Measurements from ENCODE around the gene TMEM141. TPM values are rescaled to one million over a fixed set of nuclear protein-coding genes. Genes with fewer than 3 reads are reported as not detected.
"Not testable (repeated sequence)": the region's sequence is repeated elsewhere in the genome, so short reads cannot be mapped to it uniquely, and the experiment has no call there.

TMEM141 gene
- total RNA-seq, 2 donors from 2014 or later: 16.5 to 21.8 TPM

DNA sequence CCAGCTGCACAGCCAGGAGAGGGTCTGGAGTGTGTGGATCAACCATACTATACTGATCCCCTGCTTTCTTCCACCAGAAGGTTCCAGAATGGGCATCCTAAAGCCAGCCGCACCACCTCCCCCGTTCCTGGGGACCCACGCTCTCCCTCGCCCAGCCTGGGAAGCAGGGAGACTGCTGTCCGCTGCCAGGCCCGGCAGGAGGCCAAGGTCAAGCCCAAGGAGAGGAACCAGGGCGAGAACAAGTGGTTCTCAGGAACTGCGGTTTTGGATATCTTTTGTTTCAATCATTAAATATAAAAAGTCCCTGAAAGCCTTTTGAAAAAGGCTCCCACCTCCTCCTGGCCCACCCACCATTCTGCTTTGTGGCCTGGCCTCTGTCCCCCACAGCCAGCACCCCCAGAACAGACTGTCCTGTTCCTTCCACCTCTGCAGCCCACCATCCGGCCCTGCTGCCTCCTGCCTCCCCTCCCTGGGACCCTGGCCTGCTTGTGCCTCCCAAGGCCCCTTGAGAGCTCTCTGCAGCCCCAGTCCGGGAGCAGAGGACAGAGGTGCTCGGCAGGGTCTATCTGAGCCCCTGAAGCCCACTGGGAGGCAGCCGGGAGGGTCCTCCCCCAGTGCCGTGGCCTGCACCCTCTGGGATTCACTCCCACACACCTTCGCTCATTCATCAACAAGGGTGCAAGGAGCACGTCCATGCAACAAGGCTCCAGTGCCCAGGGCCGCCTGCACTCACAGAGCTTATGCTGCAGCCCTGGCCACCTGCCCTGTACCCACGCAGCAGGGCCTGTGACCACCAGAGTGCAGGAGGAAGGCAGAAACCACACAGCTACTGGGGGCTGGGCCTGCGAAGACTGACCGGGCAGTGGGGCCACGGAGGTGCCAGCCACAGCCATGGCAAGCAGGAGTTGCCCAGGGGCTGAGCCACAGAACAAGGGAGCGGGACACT lies 42.2 kb upstream of the TMEM141 start:
- no peaks in the 10 kb centered on the region for H3K9me3 ChIP-seq (ENCODE audit: control insufficient read depth, low read length, poor library complexity, severe bottlenecking)
- ATAC-seq: no peak
- H3K4me1 Mint-ChIP-seq: no peaks in the 10 kb centered on the region
- peaks cover 24% of the 10 kb centered on the region for H3K27me3 Mint-ChIP-seq
- no peaks in the 10 kb centered on the region for H3K36me3 Mint-ChIP-seq (ENCODE audit: low read depth)
- H3K27ac Mint-ChIP-seq: no peak overlapping the region
- no peak for DNase-seq
- H3K4me3 Mint-ChIP-seq: no peak overlapping the region

DNA sequence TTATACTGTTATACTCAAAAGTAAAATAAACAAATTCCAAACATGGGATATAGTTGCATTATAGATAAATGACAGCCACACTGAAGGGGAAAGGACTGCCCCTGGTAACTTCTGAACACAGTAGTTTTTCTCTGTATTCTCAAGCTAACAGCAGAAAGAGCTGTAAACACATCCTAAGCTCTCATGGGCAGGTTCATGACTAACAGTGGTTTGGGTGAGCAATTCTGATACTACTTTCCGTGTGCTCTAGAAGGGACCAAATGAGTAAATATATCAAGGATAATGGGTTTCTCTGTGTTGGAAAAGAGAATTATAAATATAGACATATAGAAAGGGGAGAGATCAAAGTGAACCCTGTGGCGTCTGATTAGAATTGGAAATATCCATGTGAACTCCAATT lies 40.6 kb upstream of the TMEM141 start:
- Mint-ChIP-seq H3K4me3 (no peak overlapping the region), H3K27ac (no peak overlapping the region), H3K27me3 (peaks cover 23% of the 10 kb centered on the region), H3K4me1 (no peaks in the 10 kb centered on the region), H3K36me3 (ENCODE audit: low read depth) (no peaks in the 10 kb centered on the region)
- DNase-seq (no peak), ATAC-seq (no peak)
- H3K9me3 ChIP-seq (ENCODE audit: control insufficient read depth, low read length, poor library complexity, severe bottlenecking): no peaks in the 10 kb centered on the region

DNA sequence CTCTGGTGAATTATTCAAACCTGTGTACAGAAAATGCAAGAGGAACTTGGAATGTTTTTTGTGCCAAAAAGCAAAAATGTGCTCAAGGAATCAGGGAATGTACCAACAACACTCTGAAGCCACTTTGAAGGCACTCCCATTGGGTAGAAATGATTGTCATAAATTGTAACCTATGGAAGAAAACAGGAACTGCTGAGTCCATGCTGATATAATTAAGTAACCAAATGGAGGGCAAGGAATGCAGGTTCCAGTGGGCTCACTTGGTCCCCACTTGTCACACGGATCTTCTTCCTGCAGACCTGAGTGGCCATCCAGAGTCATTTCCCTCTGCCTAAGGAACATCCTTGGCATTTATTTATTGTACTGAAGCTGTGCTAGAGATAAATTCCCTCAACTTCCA lies 39.9 kb upstream of the TMEM141 start:
- Mint-ChIP-seq H3K27me3 (peaks cover 23% of the 10 kb centered on the region), H3K27ac (no peak overlapping the region), H3K4me3 (no peak overlapping the region), H3K4me1 (no peaks in the 10 kb centered on the region), H3K36me3 (ENCODE audit: low read depth) (no peaks in the 10 kb centered on the region)
- DNase-seq: no peak
- no peak for ATAC-seq
- H3K9me3 ChIP-seq (ENCODE audit: control insufficient read depth, low read length, poor library complexity, severe bottlenecking): no peaks in the 10 kb centered on the region

DNA sequence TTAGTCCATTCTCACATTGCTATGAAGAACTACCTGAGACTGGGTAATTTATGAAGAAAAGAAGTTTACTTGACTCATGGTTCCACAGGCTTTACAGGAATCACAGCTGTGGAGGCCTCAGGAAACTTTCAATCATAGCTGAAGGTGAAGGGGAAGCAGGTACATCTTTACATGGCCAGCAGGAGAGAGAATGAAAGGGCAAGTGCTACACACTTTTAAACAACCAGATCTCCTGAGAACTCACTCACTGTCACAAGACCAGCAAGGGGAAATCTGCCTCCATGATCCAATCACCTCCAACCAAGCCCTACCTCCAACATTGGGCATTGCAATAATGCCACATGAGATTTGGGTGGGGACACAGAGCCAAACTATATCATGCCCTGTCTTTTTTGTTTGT lies 39.3 kb upstream of the TMEM141 start:
- Mint-ChIP-seq H3K4me1 (no peaks in the 10 kb centered on the region), H3K27me3 (peaks cover 22% of the 10 kb centered on the region), H3K36me3 (ENCODE audit: low read depth) (no peaks in the 10 kb centered on the region), H3K27ac (no peak overlapping the region), H3K4me3 (no peak overlapping the region)
- no peak for ATAC-seq
- DNase-seq: no peak
- no peaks in the 10 kb centered on the region for H3K9me3 ChIP-seq (ENCODE audit: control insufficient read depth, low read length, poor library complexity, severe bottlenecking)

DNA sequence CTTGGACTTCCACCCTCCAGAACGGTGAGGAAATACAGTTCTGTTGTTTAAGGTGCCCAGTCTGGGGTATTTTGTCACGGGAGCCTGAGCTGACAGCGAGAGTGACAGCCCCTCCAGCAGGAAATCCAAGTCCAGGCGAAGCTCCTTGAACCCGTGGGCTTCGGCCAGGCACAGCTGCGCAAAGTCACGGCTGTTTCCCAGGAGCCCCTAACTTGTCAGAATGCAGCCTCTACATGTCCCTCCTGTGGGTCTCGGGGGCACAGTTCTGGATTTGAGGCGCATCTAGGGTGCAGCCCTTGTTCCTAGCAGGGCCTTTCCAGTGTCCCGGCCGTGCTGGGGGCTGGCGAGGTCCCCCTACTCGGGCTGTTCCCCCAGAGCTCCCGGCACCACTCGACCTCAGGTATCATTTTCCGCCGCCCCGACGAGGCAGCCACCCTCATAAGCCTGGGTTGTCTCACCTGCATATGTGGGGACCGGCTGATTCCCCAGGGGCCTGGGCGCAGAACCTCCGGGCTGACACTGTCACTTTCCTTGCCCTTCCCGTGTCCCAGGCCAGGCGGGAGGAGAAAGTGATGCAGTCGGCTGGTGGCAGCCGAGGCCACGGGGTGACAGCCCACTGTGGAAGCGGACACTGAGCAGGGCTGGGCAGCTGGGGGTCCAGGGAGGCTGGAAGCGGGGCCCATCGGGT lies 37.6 kb upstream of the TMEM141 start:
- DNase-seq: no peak
- no peak for ATAC-seq
- H3K9me3 ChIP-seq (ENCODE audit: control insufficient read depth, low read length, poor library complexity, severe bottlenecking): no peaks in the 10 kb centered on the region
- no peak overlapping the region for H3K27ac Mint-ChIP-seq
- no peaks in the 10 kb centered on the region for H3K4me1 Mint-ChIP-seq
- H3K4me3 Mint-ChIP-seq: no peak overlapping the region
- peaks cover 8% of the 10 kb centered on the region for H3K27me3 Mint-ChIP-seq
- H3K36me3 Mint-ChIP-seq (ENCODE audit: low read depth): no peaks in the 10 kb centered on the region

DNA sequence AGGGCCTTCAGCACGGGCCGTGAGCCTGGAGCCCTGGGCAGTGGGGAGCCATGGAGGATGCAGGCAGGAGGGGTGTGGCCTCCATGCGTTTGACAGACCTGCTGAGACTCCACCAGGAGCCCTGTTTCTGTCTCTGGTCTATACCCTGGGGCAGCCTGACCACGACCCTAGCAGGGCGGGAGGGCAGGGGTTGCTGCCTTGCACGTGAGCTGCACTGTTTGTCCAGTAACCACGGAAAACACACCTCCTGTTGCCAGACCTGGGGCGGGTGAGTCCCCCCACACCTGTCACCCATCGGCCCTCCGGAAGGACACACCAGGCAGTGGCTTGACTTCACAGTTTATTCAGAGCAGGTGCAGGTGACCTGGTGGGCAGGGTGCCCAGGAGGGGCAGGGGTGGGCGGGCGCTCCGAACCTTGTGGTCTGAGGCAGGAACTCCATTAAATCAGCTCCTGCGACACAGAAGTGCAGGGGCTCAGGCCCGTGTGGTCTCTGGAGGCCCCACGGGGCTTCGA lies 37.0 kb upstream of the TMEM141 start:
- peaks cover 4% of the 10 kb centered on the region for H3K27me3 Mint-ChIP-seq
- no peak overlapping the region for H3K4me3 Mint-ChIP-seq
- no peak for DNase-seq
- ATAC-seq: no peak
- no peak overlapping the region for H3K27ac Mint-ChIP-seq
- H3K4me1 Mint-ChIP-seq: no peaks in the 10 kb centered on the region
- no peaks in the 10 kb centered on the region for H3K36me3 Mint-ChIP-seq (ENCODE audit: low read depth)
- no peaks in the 10 kb centered on the region for H3K9me3 ChIP-seq (ENCODE audit: control insufficient read depth, low read length, poor library complexity, severe bottlenecking)

DNA sequence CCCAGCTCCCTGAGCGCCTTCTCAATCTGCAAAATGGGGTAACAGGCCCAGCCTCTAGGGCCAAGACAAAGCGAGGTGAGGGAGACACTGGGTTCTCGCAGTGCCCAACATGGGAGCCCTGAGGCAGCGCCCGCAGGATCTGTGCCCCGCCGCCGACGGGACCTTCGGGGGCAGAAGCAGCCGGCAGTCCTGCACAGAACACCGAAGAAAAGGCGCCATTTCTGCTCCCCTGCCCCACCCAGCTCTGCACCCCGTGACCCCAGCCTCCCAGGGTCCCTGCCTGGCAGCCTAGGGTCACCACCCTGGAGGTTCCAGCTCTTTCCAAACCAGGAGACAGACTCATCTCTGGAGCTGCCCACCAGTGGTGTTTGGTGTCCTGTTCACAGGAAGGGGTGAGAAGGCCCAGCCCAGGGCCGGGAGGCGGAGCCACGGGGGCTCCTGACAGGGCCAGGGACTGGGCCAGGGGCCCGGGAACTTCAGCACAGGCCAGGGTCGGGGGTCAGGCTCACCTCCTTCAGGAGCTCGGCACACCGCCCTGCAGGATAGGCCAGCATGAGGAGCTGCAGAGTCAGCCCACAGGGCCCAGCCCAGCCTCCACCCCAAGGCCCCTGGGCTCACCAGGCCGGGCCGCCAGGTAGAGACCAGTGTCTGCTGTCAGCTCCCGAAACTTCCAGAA lies 36.4 kb upstream of the TMEM141 start:
- H3K9me3 ChIP-seq (ENCODE audit: control insufficient read depth, low read length, poor library complexity, severe bottlenecking): no peaks in the 10 kb centered on the region
- Mint-ChIP-seq H3K36me3 (ENCODE audit: low read depth) (no peaks in the 10 kb centered on the region), H3K27me3 (peaks cover 1% of the 10 kb centered on the region), H3K27ac (no peak overlapping the region), H3K4me3 (no peak overlapping the region), H3K4me1 (no peaks in the 10 kb centered on the region)
- DNase-seq (no peak), ATAC-seq (no peak)

DNA sequence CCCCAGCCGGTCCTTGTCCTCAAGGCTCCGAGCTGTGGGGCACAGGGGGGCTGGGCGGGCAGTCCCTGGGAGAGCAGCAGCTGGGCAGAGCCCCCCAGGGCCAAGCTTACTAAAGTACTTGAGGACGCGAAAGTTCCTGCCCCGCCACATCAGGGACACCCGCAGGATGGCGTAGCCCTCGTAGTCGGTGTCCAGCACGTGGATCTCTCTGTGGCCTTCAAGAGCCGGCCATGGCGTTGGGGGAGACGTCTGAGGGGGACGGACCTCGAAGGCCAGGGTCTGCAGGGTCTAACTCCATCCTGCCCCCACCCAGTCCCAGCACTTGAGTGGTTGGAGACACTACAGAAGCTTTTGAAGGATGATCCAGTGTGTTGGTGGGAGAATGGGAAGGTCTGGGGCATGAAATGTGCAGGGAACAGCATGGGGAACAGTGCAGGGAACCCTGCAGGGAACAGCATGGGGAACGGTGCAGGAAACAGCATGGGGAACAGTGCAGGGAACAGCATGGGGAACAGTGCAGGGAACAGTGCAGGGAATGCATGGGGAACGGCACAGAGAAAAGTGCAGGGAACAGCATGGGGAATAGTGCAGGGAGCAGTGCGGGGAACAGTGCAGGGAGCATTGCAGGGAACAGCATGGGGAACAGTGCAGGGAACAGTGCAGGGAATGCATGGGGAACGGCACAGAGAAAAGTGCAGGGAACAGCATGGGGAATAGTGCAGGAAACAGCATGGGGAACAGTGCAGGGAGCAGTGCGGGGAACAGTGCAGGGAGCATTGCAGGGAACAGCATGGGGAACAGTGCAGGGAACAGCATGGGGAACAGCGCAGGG lies 35.6 kb upstream of the TMEM141 start:
- H3K4me1 Mint-ChIP-seq; H3K27ac Mint-ChIP-seq; H3K27me3 Mint-ChIP-seq; H3K4me3 Mint-ChIP-seq; H3K36me3 Mint-ChIP-seq (ENCODE audit: low read depth); H3K9me3 ChIP-seq (ENCODE audit: control insufficient read depth, low read length, poor library complexity, severe bottlenecking); ATAC-seq; DNase-seq: not testable (repeated sequence)

DNA sequence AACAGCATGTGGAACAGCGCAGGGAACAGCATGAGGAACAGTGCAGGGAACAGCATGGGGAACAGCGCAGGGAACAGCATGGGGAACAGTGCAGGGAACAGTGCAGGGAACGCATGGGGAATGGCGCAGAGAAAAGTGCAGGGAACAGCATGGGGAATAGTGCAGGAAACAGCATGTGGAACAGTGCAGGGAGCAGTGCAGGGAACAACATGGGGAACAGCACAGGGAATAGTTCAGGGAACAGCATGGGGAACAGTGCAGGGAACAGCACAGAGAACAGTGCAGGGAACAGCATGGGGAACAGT lies 35.1 kb upstream of the TMEM141 start:
- Mint-ChIP-seq H3K27me3 (peaks cover 7% of the 10 kb centered on the region), H3K4me3 (no peak overlapping the region), H3K36me3 (ENCODE audit: low read depth) (no peaks in the 10 kb centered on the region), H3K27ac (no peak overlapping the region), H3K4me1 (no peaks in the 10 kb centered on the region)
- H3K9me3 ChIP-seq (ENCODE audit: control insufficient read depth, low read length, poor library complexity, severe bottlenecking): no peaks in the 10 kb centered on the region
- DNase-seq: no peak
- no peak for ATAC-seq

DNA sequence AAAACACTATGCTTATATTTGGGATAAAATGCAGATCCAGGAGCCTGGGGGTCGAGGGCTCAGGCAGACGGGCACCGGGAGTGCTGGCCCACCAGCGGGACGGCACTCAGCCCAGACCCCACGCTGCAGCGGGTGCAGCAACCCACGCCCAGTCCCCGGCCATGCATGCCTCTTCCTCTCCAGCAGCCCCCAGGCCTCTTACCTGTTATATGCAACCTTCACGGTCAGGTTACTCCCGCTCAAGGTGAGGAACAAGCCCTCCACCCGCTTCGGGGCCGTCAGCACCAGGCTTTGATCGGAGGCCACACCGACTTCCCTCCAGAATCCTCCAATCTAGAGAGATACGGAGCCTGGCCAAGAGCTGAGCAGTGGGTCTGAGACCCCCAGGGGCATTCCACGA lies 34.3 kb upstream of the TMEM141 start:
- DNase-seq (no peak), ATAC-seq (no peak)
- Mint-ChIP-seq H3K4me3 (no peak overlapping the region), H3K27ac (no peak overlapping the region), H3K4me1 (no peaks in the 10 kb centered on the region), H3K27me3 (peaks cover 7% of the 10 kb centered on the region), H3K36me3 (ENCODE audit: low read depth) (no peaks in the 10 kb centered on the region)
- H3K9me3 ChIP-seq (ENCODE audit: control insufficient read depth, low read length, poor library complexity, severe bottlenecking): no peaks in the 10 kb centered on the region

DNA sequence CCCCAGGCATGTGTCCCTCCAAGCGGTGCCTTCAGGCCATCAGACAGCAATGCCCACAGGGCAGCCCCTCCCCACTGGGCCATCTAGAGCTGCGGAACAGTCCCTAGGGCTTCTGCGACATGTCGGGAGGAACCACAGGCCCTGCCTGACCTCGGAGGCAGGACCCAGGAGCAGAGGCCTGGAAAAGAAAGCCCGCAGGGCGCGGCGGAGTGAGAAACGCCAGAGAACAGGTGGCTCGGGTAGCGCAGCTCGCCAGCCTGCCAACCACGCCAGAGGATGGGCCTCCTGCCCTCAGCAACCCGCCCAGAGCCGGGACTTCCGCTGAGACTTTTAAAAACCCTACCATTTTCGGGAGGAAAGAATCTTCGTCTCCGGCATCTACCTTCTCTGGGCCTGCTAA lies 33.8 kb upstream of the TMEM141 start:
- DNase-seq (no peak), ATAC-seq (peak; percentile 46)
- no peaks in the 10 kb centered on the region for H3K36me3 Mint-ChIP-seq (ENCODE audit: low read depth)
- H3K4me1 Mint-ChIP-seq: no peaks in the 10 kb centered on the region
- no peak overlapping the region for H3K27ac Mint-ChIP-seq
- no peaks in the 10 kb centered on the region for H3K9me3 ChIP-seq (ENCODE audit: control insufficient read depth, low read length, poor library complexity, severe bottlenecking)
- H3K4me3 Mint-ChIP-seq: no peak overlapping the region
- H3K27me3 Mint-ChIP-seq: peaks cover 7% of the 10 kb centered on the region

DNA sequence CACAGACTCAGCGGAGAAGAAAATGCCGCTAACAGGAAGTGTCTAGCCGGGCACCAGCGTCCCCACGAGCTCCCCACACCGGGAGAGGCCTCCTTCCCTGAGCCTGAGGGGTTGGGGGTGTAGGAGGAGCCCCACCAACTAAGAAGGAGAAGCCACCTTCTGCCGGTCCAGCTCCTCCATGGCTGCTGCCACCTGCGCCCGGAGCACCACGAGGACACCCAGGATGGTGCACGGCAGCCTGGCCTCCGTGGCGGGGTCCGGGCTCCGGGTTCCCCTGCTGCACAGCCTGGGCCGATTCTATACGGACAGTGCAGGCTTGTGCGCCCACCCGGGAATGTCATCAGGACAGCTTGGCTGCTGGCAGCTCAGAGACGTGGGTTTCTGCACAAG lies 33.4 kb upstream of the TMEM141 start:
- Mint-ChIP-seq H3K36me3 (ENCODE audit: low read depth) (no peaks in the 10 kb centered on the region), H3K27ac (no peak overlapping the region), H3K4me1 (no peaks in the 10 kb centered on the region), H3K27me3 (peaks cover 7% of the 10 kb centered on the region), H3K4me3 (no peak overlapping the region)
- ATAC-seq (no peak), DNase-seq (no peak)
- no peaks in the 10 kb centered on the region for H3K9me3 ChIP-seq (ENCODE audit: control insufficient read depth, low read length, poor library complexity, severe bottlenecking)

DNA sequence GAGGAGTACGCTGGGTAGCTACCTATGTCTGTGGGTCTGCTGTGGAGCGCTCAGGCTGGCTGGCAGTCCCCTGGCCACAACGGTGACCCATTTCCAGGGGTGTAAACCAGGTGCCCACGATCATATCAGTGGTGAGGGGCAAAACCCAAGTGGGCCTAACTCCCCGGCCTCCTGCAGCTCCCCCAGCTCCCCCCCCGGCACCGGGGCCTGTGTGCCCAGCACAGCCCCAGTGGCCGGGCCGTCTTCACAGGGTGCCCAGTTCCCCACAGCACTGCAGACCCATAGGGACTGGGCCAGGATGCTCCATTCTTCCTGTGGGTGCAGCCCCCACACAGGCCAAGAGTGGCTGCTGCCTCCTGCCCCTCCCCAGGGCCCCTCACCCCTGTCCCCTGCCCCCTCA lies 32.1 kb upstream of the TMEM141 start:
- peaks cover 7% of the 10 kb centered on the region for H3K27me3 Mint-ChIP-seq
- no peak for DNase-seq
- H3K9me3 ChIP-seq (ENCODE audit: control insufficient read depth, low read length, poor library complexity, severe bottlenecking): no peaks in the 10 kb centered on the region
- no peak overlapping the region for H3K4me3 Mint-ChIP-seq
- no peak for ATAC-seq
- peak overlapping the region; percentile 27 for H3K27ac Mint-ChIP-seq
- no peaks in the 10 kb centered on the region for H3K36me3 Mint-ChIP-seq (ENCODE audit: low read depth)
- no peaks in the 10 kb centered on the region for H3K4me1 Mint-ChIP-seq

Data from T-helper 17 cell (primary cell).